Sigmoid colon (tissue), 7 donors: ENCODE measurements around the gene SLC17A2. TPM values are rescaled to one million over a fixed set of nuclear protein-coding genes. Genes with fewer than 3 reads are reported as not detected.

ENCODE experiments used
- DNase-seq: peaks from one replicate; pipeline ENCODE4 v3.0.0-alpha.2; 2019
- H3K27ac ChIP-seq, 4 donors: fragments of 200-600 bp; sonication (generic); one replicate each; pipeline ENCODE4 v1.5.1; 2016 to 2019; ENCODE audit warnings: mild to moderate bottlenecking in 1 of 4
- H3K27me3 ChIP-seq, 3 donors: fragments of 200-600 bp; sonication (generic); one replicate each; pipeline ENCODE4 v1.5.1; 2019; ENCODE audit warnings: mild to moderate bottlenecking in 1 of 3
- H3K36me3 ChIP-seq, 4 donors: fragments of 200-600 bp; sonication (generic); one replicate each; pipeline ENCODE4 v1.5.1; 2016 to 2019
- H3K4me1 ChIP-seq, 4 donors: fragments of 200-600 bp; sonication (generic); one replicate each; pipeline ENCODE4 v1.5.1; 2017 to 2019
- H3K4me3 ChIP-seq, 4 donors: fragments of 200-600 bp; sonication (generic); one replicate each; pipeline ENCODE4 v1.5.1; 2017 to 2019; ENCODE audit warnings: mild to moderate bottlenecking in 2 of 4, moderate library complexity in 1 of 4
- H3K9me3 ChIP-seq, 4 donors: fragments of 200-600 bp in 3 of 4; sonication (generic) in 3 of 4; one replicate each; pipeline versions ENCODE4 v1.5.1 to v1.6.1; 2013 to 2019
- EP300 ChIP-seq, 4 donors: sonication (generic); formaldehyde crosslinking; IDR thresholded peaks; one replicate each; pipeline ENCODE4 v1.6.1; 2017; ENCODE audit warnings: antibody characterized with exemption in 4 of 4
- POLR2A ChIP-seq, 2 donors: fragments of 450-650 bp; IDR thresholded peaks; one replicate each; pipeline ENCODE4 v1.6.1; 2016; ENCODE audit warnings: antibody characterized with exemption in 2 of 2, mild to moderate bottlenecking in 2 of 2, moderate library complexity in 2 of 2
- POLR2AphosphoS5 ChIP-seq, 4 donors: sonication (generic); formaldehyde crosslinking; IDR thresholded peaks; one replicate each; pipeline ENCODE4 v1.6.1; 2017; ENCODE audit warnings: antibody characterized with exemption in 4 of 4
- WGBS, 2 donors: extraction: QIAGEN DNeasy Blood & Tissue Kit; methylation state at CpG; one replicate each; pipeline ENCODE4 v1.1.7; 2013; 5-methylcytosine and 5-hydroxymethylcytosine counted together
- intact Hi-C: fragments of 100-400 bp; cut with DNase I; formaldehyde crosslinking; loops from one replicate; pipeline ENCODE4 v1.15.1; 2023
- polyA plus RNA-seq, 3 donors: library from polyadenylated mRNA; stranded (reverse); fragments of 200-250 nt; gene quantifications; one replicate each; pipeline ENCODE4 v1.2.3, GENCODE V29; 2013
- total RNA-seq, 4 donors: library from RNA; depleted of rRNA; stranded (reverse); fragments of >200 nt; gene quantifications; one replicate each; pipeline ENCODE4 v1.1.0, GENCODE V29; 2016
- TF ChIP-seq, protein P1 (sequence below), 4 experiments: fragments of 450-650 bp in 3 of 4; fragments of 200-600 bp in 1 of 4; IDR thresholded peaks; one replicate each; pipeline ENCODE4 v1.5.1; 2016 to 2019; ENCODE audit warnings: antibody characterized with exemption in 4 of 4, mild to moderate bottlenecking in 3 of 4, moderate library complexity in 2 of 4
- donor health status: healthy with polysubstance abuse.
- donor health status: Bipolar disorder and iron deficiency.
- donor health status: healthy.

SLC17A2 gene
- total and polyA plus RNA-seq, 7 donors, result not detected

DNA sequence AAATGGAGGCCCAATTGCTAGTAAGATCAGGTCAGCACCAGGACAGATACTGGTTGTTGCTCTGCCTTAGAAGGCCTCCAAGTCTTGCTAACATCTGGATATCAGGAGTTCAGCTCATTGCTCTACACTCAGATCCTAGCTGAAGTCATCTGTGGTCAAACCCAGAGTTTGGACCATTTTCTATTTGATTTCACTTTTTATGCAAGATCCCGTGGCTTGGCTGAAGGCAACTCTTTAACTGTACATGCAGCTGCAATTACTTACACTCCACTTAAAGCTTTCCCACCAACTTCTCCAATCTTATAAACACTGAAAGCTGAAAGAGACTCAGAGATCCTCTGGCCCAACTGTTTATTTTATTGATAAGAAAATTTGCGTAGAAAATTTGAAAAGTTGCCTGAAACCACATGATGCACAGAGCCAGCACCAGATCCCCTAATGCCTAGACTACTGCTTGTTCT lies 2.7 kb downstream of the SLC17A2 start:
- H3K4me1 ChIP-seq, result no peaks in the 10 kb centered on the region
- no peak for DNase-seq
- intact Hi-C loops, result no loop called here
- H3K27me3 ChIP-seq, result no peaks in the 10 kb centered on the region
- TF ChIP-seq POLR2A (IDR thresholded peaks at IDR 0.05) (no peak), EP300 (IDR thresholded peaks at IDR 0.05) (no peak), POLR2AphosphoS5 (IDR thresholded peaks at IDR 0.05) (no peak)
- TF ChIP-seq, protein P1, sequence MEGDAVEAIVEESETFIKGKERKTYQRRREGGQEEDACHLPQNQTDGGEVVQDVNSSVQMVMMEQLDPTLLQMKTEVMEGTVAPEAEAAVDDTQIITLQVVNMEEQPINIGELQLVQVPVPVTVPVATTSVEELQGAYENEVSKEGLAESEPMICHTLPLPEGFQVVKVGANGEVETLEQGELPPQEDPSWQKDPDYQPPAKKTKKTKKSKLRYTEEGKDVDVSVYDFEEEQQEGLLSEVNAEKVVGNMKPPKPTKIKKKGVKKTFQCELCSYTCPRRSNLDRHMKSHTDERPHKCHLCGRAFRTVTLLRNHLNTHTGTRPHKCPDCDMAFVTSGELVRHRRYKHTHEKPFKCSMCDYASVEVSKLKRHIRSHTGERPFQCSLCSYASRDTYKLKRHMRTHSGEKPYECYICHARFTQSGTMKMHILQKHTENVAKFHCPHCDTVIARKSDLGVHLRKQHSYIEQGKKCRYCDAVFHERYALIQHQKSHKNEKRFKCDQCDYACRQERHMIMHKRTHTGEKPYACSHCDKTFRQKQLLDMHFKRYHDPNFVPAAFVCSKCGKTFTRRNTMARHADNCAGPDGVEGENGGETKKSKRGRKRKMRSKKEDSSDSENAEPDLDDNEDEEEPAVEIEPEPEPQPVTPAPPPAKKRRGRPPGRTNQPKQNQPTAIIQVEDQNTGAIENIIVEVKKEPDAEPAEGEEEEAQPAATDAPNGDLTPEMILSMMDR (IDR thresholded peaks at IDR 0.05), result no peak
- H3K4me3 ChIP-seq, result no peak overlapping the region
- no peak overlapping the region for H3K27ac ChIP-seq
- no peaks in the 10 kb centered on the region for H3K9me3 ChIP-seq
- WGBS, 2 donors, result 78 to 80% methylated on average over 2 of the region's 2 CpGs
- H3K36me3 ChIP-seq, result no peaks in the 10 kb centered on the region

DNA sequence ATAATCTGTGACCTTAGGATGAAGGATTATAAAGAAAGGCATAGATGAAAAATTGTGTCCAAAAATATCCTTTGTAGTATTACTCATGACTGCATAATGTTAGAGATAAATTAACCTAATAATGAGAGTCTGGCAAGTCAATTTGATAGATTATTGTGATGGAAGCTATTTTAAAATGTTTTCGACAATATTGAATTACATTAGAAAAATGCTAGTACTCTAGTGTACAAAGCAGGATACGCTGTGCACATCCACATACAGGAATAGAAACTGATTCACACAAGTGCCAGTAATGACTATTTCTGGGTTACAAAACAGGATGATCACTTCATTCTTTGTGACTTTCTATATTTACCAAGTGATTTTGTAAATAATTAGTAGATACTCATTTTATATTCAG lies 3.3 kb downstream of the SLC17A2 start:
- no peak for DNase-seq
- Histone ChIP-seq H3K27me3 (no peaks in the 10 kb centered on the region), H3K4me3 (no peak overlapping the region), H3K4me1 (no peaks in the 10 kb centered on the region), H3K9me3 (no peaks in the 10 kb centered on the region), H3K27ac (no peak overlapping the region), H3K36me3 (no peaks in the 10 kb centered on the region)
- intact Hi-C loops, result no loop called here
- TF ChIP-seq POLR2A (IDR thresholded peaks at IDR 0.05), result no peak
- TF ChIP-seq, protein P1 (IDR thresholded peaks at IDR 0.05), result no peak
- TF ChIP-seq EP300 (IDR thresholded peaks at IDR 0.05), result no peak
- TF ChIP-seq POLR2AphosphoS5 (IDR thresholded peaks at IDR 0.05), result no peak
- WGBS, 2 donors, result 86 to 94% methylated on average over 2 of the region's 2 CpGs

DNA sequence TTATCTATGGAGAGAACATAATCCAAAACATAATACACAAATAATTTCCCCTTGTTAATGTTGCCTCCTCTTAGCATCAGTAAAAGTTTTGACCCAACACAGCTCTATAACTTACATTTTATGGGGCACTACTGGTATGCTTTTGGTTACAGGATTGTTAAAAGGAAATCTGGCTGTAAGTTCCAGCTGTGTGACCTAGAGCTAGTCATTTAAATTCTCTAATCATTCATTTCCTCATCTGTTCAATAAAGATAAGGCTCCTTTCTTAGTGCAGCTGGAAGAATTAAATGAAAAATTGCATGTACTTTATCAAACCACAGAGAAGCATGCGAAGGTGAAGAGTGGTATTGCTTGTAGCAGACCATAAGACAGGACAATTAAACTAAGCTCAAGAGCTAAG lies 4.6 kb downstream of the SLC17A2 start:
- no peak for DNase-seq
- Histone ChIP-seq H3K4me1 (no peaks in the 10 kb centered on the region), H3K9me3 (no peaks in the 10 kb centered on the region), H3K27me3 (no peaks in the 10 kb centered on the region), H3K4me3 (no peak overlapping the region), H3K36me3 (no peaks in the 10 kb centered on the region), H3K27ac (no peak overlapping the region)
- TF ChIP-seq, protein P1 (IDR thresholded peaks at IDR 0.05), result no peak
- TF ChIP-seq POLR2AphosphoS5 (IDR thresholded peaks at IDR 0.05), result no peak
- no peak for TF ChIP-seq EP300 (IDR thresholded peaks at IDR 0.05)
- no peak for TF ChIP-seq POLR2A (IDR thresholded peaks at IDR 0.05)
- WGBS, 2 donors, result 69 to 79% methylated on average over 1 of the region's 1 CpG
- intact Hi-C loops, result no loop called here

DNA sequence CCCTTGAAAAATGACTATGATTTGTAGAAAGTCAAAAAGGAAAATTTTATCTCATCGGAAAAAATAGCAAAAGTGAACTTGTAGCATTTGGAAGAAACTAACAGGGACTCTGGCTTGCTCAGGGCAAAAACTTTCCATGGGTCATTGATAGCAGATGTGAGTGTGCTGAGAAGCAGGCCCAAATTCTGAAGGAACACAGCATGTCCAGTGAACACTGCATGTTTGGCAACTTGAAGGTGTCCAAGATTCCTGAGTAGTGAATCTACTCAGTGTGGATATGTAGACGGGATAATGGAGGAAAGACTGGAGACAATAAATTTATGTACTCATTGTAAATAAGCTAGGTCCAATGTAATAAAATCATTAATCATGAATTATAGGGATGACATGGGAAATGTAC lies 8.2 kb downstream of the SLC17A2 start:
- Histone ChIP-seq H3K4me1 (no peaks in the 10 kb centered on the region), H3K9me3 (no peaks in the 10 kb centered on the region), H3K4me3 (no peak overlapping the region), H3K36me3 (no peaks in the 10 kb centered on the region), H3K27ac (no peak overlapping the region), H3K27me3 (no peaks in the 10 kb centered on the region)
- no peak for DNase-seq
- intact Hi-C loops, result no loop called here
- 85 to 88% methylated on average over 2 of the region's 2 CpGs for WGBS, 2 donors
- TF ChIP-seq POLR2A (IDR thresholded peaks at IDR 0.05) (no peak), EP300 (IDR thresholded peaks at IDR 0.05) (no peak), POLR2AphosphoS5 (IDR thresholded peaks at IDR 0.05) (no peak)
- TF ChIP-seq, protein P1 (IDR thresholded peaks at IDR 0.05), result no peak

DNA sequence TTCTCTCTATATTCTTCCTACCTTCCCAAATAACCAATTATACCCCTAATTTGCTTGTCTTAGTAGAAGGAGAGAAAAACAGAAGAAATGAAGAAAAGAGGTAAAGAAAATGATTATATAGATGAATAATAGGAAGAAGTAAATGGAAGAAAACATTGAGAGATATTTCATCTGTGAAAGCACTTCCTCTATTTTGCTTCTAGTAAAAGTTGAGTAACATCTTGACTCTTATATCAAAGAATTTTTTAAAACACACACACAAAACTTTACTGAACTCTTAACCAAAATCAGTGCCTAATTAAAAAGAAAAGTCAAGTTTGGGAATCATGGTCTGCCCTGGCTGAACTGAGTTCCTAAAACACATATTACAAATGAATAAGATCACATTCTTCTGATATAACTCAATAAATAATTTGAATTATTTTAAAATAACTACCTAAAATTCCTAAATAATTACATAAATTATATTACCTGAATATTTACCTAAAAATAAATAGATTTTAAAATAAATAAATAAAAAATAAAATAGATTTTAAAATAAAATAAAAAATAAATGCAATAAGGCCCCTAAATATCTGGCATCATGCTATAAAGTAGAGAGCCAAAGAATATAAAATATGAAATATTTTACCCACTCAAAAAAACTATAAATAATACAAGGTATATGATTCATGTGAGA lies 8.8 kb downstream of the SLC17A2 start:
- no peak overlapping the region for H3K27ac ChIP-seq
- intact Hi-C loops, result no loop called here

More for the DNA sequence above, 8.8 kb downstream of the SLC17A2 start:
- no peak for DNase-seq
- no peak for TF ChIP-seq POLR2A (IDR thresholded peaks at IDR 0.05)
- TF ChIP-seq, protein P1 (IDR thresholded peaks at IDR 0.05), result no peak
- TF ChIP-seq EP300 (IDR thresholded peaks at IDR 0.05), result no peak
- TF ChIP-seq POLR2AphosphoS5 (IDR thresholded peaks at IDR 0.05), result no peak
- Histone ChIP-seq H3K9me3 (no peaks in the 10 kb centered on the region), H3K36me3 (no peaks in the 10 kb centered on the region), H3K4me1 (no peaks in the 10 kb centered on the region), H3K27me3 (no peaks in the 10 kb centered on the region), H3K4me3 (no peak overlapping the region)
